ENCODE data around the gene CCDC126. TPM values are rescaled to one million over a fixed set of nuclear protein-coding genes. Genes with fewer than 3 reads are reported as not detected.

CCDC126 gene
- total and polyA plus RNA-seq, 2 of the 4 experiments (the other 2 are of a cell fraction), result 4.1 to 5.6 TPM

- peak; percentile 31 for DNase-seq
- H3K9me1 ChIP-seq (ENCODE audit: insufficient read depth, low read length), result no peaks in the 10 kb centered on the region
- H2BK15ac ChIP-seq (ENCODE audit: low read depth, low read length), result no peak overlapping the region
- peaks cover 14% of the 10 kb centered on the region for H3K9me3 ChIP-seq (ENCODE audit: control insufficient read depth, insufficient read depth, low read length)
- no peaks in the 10 kb centered on the region for H3K4me1 ChIP-seq (ENCODE audit: control insufficient read depth, insufficient read depth, low read length)
- H2AFZ ChIP-seq (replicated peaks; ENCODE audit: low read length, poor library complexity), result no peak overlapping the region
- intact Hi-C loops (cut with micrococcal nuclease), result loop anchor here (5.0 kb wide), 1 partner anchor 58 kb away; the partner anchor contains the start of gene STK31
- no peak overlapping the region for H3K23ac ChIP-seq (ENCODE audit: low read depth, low read length)
- H3K14ac ChIP-seq (replicated peaks; ENCODE audit: low read depth, low read length), result no peak overlapping the region
- H3K4me2 ChIP-seq (ENCODE audit: low read depth, low read length), result no peak overlapping the region
- no peak overlapping the region for H2BK5ac ChIP-seq (ENCODE audit: low read depth, low read length, poor library complexity, severe bottlenecking)
- H4K91ac ChIP-seq (ENCODE audit: insufficient read depth, low read depth, low read length), result no peak overlapping the region
- BruUV-seq (replicated peaks), result no TSS peak
- H2AK9ac ChIP-seq (replicated peaks; ENCODE audit: low read depth, low read length, poor library complexity), result no peak overlapping the region
- H2BK20ac ChIP-seq (ENCODE audit: low read depth, low read length), result no peak overlapping the region
- no peaks in the 10 kb centered on the region for H4K20me1 ChIP-seq (ENCODE audit: insufficient read depth, low read length)
- no peak overlapping the region for H3K18ac ChIP-seq (ENCODE audit: low read depth, low read length)
- no peaks in the 10 kb centered on the region for H3K27me3 ChIP-seq (ENCODE audit: control insufficient read depth, insufficient read depth, low read length)
- no peak overlapping the region for H2BK120ac ChIP-seq (ENCODE audit: low read depth, low read length)
- ChIA-PET POLR2A (ENCODE audit: unreplicated experiment) (no interaction called here), CTCF (no interaction called here)
- no peak overlapping the region for H4K8ac ChIP-seq (ENCODE audit: low read depth in 2 of 2, low read length in 2 of 2)
- in situ Hi-C loops (cut with MboI; ENCODE audit: low sequenced_read_pairs), result no loop called here
- no peaks in the 10 kb centered on the region for H3K79me1 ChIP-seq (ENCODE audit: low read depth in 1 of 2, low read length in 2 of 2)
- WGBS, 2 experiments (ENCODE audit: extremely low coverage in 2 of 2, insufficient read length in 1 of 2), result no CpG with 5 or more reads among the region's 1 CpG
- no peak overlapping the region for H3K4ac ChIP-seq (ENCODE audit: low read depth, low read length)
- H4K5ac ChIP-seq (ENCODE audit: low read depth, low read length), result no peak overlapping the region
- no peak overlapping the region for H3K27ac ChIP-seq (ENCODE audit: insufficient read depth, low read length)
- ATAC-seq (ENCODE audit: low read depth), result no peak
- H3K56ac ChIP-seq (ENCODE audit: extremely low read depth, insufficient read depth, low read length), result no peak overlapping the region
- dilution Hi-C loops (cut with HindIII; ENCODE audit: low sequenced_read_pairs, unreplicated experiment), result no loop called here
- no peak overlapping the region for H3K9ac ChIP-seq (ENCODE audit: low read depth, low read length)
- H3K4me3 ChIP-seq (ENCODE audit: insufficient read depth, low read depth, low read length), result no peak overlapping the region
- no peak overlapping the region for H2AK5ac ChIP-seq (ENCODE audit: low read depth, low read length)
- H3K36me3 ChIP-seq (ENCODE audit: control insufficient read depth, insufficient read depth, low read length), result no peaks in the 10 kb centered on the region
- TF ChIP-seq FOS (IDR thresholded peaks at IDR 0.05; ENCODE audit: low read depth, low read length) (no peak), MAFK (IDR thresholded peaks at IDR 0.05; ENCODE audit: low read depth, low read length) (no peak), SMC3 (IDR thresholded peaks at IDR 0.05; ENCODE audit: low read depth, low read length) (peak; percentile 25; the same call in 1 of the 2 replicates), RCOR1 (IDR thresholded peaks at IDR 0.05; ENCODE audit: insufficient replicate concordance, low read length) (no peak), BHLHE40 (IDR thresholded peaks at IDR 0.05; ENCODE audit: low read depth, low read length) (no peak), CEBPB (IDR thresholded peaks at IDR 0.05; ENCODE audit: low read depth, low read length) (no peak), MAZ (IDR thresholded peaks at IDR 0.05; ENCODE audit: borderline replicate concordance, low read depth, low read length) (no peak), MXI1 (IDR thresholded peaks at IDR 0.05; ENCODE audit: borderline replicate concordance, low read depth, low read length) (no peak), RFX5 (IDR thresholded peaks at IDR 0.05; ENCODE audit: low read depth, low read length) (no peak), RAD21 (IDR thresholded peaks at IDR 0.05; ENCODE audit: low read length) (peak; percentile 63), NFE2L2 (IDR thresholded peaks at IDR 0.05; ENCODE audit: low read depth, low read length) (no peak), POLR2A (IDR thresholded peaks at IDR 0.05; ENCODE audit: low read depth, low read length) (no peak), CHD1 (IDR thresholded peaks at IDR 0.05; ENCODE audit: low read depth, low read length) (no peak)
- TF ChIP-seq, protein P1, sequence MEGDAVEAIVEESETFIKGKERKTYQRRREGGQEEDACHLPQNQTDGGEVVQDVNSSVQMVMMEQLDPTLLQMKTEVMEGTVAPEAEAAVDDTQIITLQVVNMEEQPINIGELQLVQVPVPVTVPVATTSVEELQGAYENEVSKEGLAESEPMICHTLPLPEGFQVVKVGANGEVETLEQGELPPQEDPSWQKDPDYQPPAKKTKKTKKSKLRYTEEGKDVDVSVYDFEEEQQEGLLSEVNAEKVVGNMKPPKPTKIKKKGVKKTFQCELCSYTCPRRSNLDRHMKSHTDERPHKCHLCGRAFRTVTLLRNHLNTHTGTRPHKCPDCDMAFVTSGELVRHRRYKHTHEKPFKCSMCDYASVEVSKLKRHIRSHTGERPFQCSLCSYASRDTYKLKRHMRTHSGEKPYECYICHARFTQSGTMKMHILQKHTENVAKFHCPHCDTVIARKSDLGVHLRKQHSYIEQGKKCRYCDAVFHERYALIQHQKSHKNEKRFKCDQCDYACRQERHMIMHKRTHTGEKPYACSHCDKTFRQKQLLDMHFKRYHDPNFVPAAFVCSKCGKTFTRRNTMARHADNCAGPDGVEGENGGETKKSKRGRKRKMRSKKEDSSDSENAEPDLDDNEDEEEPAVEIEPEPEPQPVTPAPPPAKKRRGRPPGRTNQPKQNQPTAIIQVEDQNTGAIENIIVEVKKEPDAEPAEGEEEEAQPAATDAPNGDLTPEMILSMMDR (conservative IDR thresholded peaks at IDR 0.05; ENCODE audit: low read depth, low read length), result peak; percentile 41
- TF ChIP-seq, protein P2, sequence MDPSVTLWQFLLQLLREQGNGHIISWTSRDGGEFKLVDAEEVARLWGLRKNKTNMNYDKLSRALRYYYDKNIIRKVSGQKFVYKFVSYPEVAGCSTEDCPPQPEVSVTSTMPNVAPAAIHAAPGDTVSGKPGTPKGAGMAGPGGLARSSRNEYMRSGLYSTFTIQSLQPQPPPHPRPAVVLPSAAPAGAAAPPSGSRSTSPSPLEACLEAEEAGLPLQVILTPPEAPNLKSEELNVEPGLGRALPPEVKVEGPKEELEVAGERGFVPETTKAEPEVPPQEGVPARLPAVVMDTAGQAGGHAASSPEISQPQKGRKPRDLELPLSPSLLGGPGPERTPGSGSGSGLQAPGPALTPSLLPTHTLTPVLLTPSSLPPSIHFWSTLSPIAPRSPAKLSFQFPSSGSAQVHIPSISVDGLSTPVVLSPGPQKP (IDR thresholded peaks at IDR 0.05; ENCODE audit: borderline replicate concordance, low read depth, low read length), result no peak
- TF ChIP-seq, protein P3, sequence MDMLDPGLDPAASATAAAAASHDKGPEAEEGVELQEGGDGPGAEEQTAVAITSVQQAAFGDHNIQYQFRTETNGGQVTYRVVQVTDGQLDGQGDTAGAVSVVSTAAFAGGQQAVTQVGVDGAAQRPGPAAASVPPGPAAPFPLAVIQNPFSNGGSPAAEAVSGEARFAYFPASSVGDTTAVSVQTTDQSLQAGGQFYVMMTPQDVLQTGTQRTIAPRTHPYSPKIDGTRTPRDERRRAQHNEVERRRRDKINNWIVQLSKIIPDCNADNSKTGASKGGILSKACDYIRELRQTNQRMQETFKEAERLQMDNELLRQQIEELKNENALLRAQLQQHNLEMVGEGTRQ (IDR thresholded peaks at IDR 0.05; ENCODE audit: low read depth, low read length), result no peak
Observed at GRCh38 chr7:23654508-23654907, 57.3 kb downstream of the CCDC126 start.

Measured in IMR-90 (cell line).